NOMO-1 treated with DMSO at 0.1 percent for 48 hours (cell line): ENCODE results near the gene SMIM41.

Experiments
- DNase-seq: peaks from one replicate; lab custom pipeline; 2025; ENCODE audit not compliant: unreplicated experiment; lab: John Stamatoyannopoulos, UW

The SMIM41 gene

DNA sequence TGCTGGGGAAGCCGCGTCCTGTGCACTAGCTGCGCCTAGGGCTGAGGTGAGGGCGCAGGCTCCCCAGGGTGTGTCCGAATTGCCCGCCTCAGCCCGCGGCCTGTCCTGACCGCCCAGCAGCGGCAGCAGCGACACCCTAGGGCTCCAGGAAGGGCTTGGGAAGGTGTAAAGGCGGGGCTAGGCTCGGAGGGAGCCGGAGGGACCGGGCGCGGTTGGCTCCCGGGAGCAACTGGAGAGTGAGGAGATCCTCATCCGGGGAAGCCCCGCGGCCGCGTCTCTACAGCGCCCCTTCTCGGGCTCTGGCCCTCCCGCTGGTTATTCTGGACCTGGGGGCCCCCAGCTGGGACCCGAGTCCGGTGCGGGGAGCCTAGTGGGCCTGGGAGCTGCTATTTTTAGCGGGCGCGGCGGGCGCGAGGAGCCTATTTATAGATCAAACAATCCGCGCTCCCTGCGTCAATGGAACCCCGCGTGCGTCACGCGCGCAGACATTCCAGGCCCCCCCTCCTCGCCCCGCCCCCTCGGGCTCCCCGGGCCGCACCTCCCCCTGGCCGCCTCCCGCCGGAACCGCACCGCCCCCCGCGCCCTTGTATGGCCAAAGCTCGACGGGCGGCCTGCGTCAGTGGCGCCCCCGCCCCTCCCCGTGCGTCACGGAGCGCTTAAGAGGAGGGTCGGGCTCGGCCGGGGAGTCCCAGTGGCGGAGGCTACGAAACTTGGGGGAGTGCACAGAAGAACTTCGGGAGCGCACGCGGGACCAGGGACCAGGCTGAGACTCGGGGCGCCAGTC lies 28.6 kb upstream of the SMIM41 start, which contains the start of gene NR4A1:
Gene NR4A1, plus strand, starts transcription at position 685 of the 784 bp plus-strand sequence. CDS start 2,887 bp downstream, outside the sequence.
- DNase-seq = peak; percentile 84

DNA sequence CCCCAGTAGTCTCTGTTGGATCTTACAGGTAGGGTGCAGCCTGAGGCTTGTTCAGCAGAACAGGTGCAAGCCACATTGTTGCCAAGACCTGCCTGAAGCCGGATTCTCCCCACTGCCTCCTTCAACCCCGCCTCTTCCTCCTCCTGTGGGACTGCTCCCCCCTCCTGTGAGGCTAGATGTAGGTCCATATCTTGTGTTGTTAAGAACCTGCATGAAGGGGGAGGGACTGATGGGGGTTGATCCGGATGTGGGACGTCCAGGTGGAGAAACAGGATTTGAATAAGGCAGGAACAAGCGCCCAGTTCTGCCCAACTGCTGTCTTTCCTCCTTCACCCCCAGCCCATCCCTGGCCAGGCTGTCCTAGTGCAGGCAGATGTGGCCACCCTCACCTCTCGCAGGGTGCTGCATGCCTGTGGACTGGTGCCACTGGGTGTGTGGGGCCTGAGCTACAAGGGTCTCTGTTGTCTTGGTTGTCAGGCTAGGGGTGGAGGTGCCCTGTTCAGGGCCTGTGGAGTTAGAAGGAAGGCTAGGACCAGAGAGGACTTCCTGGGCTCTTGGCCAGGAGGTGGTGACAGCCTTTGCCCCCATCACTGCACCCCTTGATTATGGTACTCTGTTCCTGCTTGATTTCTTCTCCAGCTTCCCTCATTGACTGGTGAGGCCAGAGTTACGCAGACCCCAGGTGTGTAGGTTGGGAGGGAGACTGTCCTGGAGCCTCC lies 26.9 kb upstream of the SMIM41 start:
- no peak for DNase-seq

DNA sequence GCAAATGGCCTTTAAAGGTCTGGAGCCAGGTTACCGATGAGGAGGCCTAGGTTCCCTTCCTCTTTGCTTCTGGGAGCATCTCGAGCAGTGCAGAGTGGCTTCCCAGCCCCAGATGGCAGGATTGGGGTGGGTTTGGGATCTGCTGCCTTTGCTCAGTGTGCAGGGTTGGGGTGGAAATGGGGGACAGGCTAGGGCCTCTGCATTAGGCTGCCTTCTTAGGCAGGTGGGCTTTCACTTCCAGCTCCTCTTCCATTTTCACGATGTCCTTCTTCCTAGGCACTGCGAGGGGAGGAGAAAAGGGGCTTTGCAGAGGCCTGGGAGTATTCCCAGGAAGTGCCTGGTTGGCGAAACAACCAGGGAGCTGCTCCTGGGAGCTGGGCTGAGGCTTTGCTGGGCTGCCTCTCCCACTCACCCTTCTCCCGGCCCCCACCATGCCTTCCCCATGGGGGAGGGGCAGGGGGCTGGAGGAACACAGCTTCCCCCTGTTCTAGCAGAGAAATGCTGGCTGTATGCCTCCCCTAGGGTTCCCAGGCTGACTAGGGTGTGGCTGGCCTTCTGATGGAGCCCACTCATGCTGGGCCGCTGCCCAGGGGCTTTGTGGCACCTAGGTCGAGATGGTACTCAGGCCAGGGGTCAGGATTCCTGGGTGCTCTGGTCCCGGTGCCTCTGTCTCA lies 25.8 kb upstream of the SMIM41 start:
- no peak for DNase-seq

- DNase-seq = no peak
These were observed 25.2 kb upstream of the SMIM41 start for GRCh38 chr12:52054231-52054832.

- DNase-seq = no peak
These were observed 24.4 kb upstream of the SMIM41 start for GRCh38 chr12:52054833-52055730.

DNA sequence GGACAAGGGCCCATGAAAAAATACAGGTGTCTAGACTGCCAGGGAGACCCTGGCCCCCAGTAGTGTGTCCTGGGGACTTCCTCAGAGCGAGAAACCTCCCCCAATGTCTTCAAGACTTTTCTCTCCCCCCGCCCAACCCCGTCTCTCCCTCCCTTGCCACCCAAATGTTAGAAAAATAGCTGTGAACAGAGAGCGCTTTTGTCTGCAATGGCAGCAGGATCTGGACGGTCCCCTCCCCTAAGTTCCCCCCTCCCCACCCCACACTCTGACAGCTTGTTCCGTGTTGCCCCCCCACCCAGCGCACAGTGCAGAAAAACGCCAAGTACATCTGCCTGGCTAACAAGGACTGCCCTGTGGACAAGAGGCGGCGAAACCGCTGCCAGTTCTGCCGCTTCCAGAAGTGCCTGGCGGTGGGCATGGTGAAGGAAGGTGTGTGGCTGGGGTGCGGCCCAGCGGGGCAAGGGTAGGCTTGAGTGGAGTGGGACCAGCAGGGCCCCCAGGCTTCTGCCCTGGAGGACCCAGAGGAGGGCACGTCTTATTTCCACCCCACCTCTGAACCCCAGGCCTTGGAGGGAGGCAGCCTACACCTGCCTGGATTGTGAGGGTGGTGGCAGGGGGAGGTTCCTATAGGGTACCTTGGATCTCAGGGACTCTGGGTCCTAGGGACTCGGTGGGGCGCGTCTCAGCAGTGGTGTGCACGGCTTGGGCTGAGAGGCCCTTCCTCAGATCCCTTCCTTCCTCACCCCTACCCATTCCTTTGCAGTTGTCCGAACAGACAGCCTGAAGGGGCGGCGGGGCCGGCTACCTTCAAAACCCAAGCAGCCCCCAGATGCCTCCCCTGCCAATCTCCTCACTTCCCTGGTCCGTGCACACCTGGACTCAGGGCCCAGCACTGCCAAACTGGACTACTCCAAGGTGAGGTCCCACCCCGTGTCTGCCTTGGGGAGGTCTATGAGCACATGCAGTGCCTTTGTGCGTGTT lies 23.5 kb upstream of the SMIM41 start:
- no peak for DNase-seq

GRCh38 chr12:52056801-52057637 lies 22.5 kb upstream of the SMIM41 start:
- DNase-seq = no peak

DNA sequence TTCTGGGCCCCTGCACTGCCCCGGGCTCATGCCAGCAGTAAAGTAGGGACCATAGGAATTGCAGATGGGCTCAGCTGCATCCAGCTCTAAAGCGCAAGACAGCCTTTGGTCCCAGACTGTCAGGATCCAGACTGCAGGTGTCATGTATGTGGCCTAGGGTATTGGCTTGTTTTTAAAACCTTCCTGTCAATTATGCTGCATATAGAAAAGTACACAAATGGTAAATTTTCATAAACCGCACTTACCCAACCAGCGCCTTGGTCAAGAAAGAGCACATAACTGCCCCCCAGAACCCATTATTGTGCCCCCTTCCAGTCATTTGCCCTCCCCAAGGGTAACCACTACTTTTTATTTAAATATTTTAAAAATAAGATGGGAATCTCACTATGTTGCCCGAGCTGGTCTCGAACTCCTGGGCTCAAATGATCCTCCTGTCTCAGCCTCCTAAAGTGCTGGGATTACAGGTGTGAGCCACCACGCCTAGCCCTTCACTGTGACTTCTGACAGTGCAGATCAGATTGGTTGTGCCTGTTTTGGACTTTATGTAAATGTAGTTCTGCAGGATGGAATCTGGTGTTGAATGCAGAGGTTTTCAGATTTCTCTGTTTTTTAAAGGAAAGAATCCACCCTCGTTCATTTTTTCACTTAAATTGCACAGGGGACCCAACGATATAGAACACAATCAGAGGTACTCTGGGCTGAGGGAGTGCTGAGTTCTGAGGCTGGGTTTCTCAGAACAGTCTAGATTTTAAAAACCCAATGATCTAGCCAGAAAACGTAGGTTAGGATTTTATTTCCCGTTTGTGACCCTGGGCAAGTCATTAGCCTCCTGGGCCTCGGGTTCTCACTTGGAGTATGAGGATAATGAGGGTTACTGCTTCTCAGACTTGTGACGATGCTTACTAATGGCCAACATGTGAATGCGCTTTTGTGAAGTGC lies 21.6 kb upstream of the SMIM41 start:
- no peak for DNase-seq

DNA sequence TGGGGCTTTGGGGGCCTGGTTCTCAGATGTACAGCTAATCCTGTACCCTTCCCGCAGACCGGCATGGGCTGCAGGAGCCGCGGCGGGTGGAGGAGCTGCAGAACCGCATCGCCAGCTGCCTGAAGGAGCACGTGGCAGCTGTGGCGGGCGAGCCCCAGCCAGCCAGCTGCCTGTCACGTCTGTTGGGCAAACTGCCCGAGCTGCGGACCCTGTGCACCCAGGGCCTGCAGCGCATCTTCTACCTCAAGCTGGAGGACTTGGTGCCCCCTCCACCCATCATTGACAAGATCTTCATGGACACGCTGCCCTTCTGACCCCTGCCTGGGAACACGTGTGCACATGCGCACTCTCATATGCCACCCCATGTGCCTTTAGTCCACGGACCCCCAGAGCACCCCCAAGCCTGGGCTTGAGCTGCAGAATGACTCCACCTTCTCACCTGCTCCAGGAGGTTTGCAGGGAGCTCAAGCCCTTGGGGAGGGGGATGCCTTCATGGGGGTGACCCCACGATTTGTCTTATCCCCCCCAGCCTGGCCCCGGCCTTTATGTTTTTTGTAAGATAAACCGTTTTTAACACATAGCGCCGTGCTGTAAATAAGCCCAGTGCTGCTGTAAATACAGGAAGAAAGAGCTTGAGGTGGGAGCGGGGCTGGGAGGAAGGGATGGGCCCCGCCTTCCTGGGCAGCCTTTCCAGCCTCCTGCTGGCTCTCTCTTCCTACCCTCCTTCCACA lies 20.7 kb upstream of the SMIM41 start:
- no peak for DNase-seq

- DNase-seq = no peak
These were observed 19.7 kb upstream of the SMIM41 start for GRCh38 chr12:52059582-52060497.

DNA sequence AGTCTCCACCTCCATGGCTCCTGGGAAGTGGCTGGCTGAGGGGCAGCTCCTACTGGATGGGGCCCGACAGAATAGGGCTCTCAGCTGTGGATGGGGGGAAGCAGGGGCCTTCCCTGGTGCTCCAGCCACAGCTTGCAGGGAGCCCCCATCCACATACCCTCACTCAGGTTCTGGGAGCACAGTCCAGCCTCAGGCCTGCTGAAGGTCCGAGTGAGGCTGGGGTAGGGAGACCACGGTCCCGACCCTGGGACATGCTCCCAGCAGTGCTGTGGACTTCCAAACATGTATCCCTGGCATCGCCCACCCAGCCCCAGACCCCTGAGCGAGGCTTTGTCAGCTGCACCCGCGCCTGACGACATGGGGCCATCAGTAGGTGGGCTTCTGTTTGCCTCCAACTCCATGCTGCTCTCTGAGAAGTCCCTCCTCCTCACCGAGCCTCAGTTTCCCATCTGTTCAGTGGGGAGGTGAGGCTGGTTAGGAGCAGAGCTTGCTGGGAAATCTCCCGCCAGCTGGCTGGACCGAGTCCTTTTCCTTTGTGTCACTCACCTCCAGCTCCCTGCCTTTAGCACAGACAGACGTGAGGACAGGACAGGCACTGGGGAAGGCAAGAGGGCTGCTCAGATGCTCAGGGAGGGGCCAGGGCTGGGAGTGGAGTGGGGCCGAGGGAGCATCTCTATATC lies 18.9 kb upstream of the SMIM41 start:
- DNase-seq = no peak

- DNase-seq = no peak
These were observed 17.9 kb upstream of the SMIM41 start for GRCh38 chr12:52061470-52062166.

DNA sequence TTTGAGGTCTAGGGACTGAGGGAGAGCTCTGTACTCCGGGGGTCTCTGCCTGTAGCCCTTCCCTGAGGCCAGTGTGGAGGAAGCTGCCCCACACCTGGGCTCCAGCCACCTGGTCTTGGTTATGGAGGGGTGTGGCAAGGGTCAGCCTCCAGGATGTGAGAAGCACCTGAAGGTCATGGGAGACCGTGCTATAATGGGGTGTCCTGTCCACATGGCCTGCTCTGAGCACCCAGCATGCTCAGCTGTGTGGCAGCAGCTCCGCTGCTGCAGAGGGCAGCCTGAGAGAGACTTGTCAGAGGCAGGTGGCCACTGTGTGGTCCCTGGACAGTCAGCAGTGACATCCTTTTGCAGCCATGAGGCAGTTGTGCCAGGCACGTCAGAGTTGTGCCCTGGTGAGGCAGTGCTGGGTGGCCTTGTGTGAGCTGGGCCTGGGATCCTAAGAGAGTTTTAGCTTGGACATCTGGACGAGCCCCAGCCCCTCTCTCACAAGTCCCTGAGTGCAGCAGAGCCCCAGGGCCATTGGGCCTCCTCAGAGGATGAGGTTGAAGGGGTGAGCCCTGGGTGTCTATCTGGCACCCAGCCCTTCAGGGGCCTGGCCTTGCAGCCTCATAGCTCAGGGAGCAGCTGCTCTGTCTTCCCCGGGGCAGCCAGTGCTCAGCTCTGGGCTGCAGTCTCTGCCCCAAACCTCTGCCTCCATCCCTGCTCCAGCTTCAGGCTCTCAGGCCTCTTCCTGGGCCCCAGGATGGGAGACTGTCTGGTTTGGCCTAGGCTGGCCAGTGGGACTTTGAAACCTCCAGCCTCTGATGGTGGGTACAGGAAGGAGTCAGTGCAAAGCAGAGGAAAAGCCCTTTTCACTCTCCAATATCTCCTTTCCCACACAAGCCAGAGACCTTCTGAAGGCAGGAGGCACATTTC lies 17.1 kb upstream of the SMIM41 start:
- DNase-seq = no peak
